ENCODE results near the gene LAMB4. TPM values are rescaled to one million over a fixed set of nuclear protein-coding genes. Genes with fewer than 3 reads are reported as not detected.

Gene LAMB4
- total and polyA plus RNA-seq, 2 donors (not counting 1 experiment from before 2014, with no cell fraction given), result not detected

- Histone ChIP-seq H3K4me2 (replicated peaks; ENCODE audit: low read depth, low read length, poor library complexity, severe bottlenecking) (no peak overlapping the region), H3K9me3 (ENCODE audit: control extremely low read depth in 1 of 3, control insufficient read depth in 2 of 3, insufficient read depth in 1 of 3, low read length in 2 of 3) (no peaks in the 10 kb centered on the region), H3K36me3 (replicated peaks in 1 of 2; ENCODE audit: control extremely low read depth in 1 of 2, control insufficient read depth in 1 of 2, extremely low read depth in 1 of 2, insufficient read depth in 2 of 2, low read length in 1 of 2) (no peaks in the 10 kb centered on the region), H3K9ac (ENCODE audit: low read length) (no peak overlapping the region), H3K27me3 (replicated peaks in 1 of 4; ENCODE audit: control extremely low read depth in 1 of 4, control insufficient read depth in 3 of 4, insufficient read depth in 4 of 4, low read length in 3 of 4) (peaks cover 0 to 3% (median under 1%) of the 10 kb centered on the region in 4 experiments), H3K4me3 (ENCODE audit: control extremely low read depth in 1 of 5, extremely low read depth in 1 of 5, insufficient read depth in 1 of 5, low read depth in 2 of 5, low read length in 4 of 5) (no peak overlapping the region), H3K27ac (ENCODE audit: low read length in 2 of 2) (no peak overlapping the region), H3K79me2 (ENCODE audit: control insufficient read depth, insufficient read depth, low read length) (no peaks in the 10 kb centered on the region), H4K20me1 (ENCODE audit: control insufficient read depth, insufficient read depth, low read length, poor library complexity, severe bottlenecking) (no peaks in the 10 kb centered on the region), H2AFZ (ENCODE audit: insufficient read depth, low read depth, low read length, poor library complexity, severe bottlenecking) (no peak overlapping the region), H3K4me1 (ENCODE audit: control insufficient read depth in 2 of 2, insufficient read depth in 2 of 2, low read length in 2 of 2) (no peaks in the 10 kb centered on the region)
- Mint-ChIP-seq H3K27me3 (peaks cover 29% of the 10 kb centered on the region), H3K27ac (no peak overlapping the region), H3K4me1 (no peaks in the 10 kb centered on the region), H3K4me3 (no peak overlapping the region), H3K9me3 (ENCODE audit: insufficient read depth) (no peaks in the 10 kb centered on the region)
- intact Hi-C loops (cut with micrococcal nuclease), result no loop called here
- WGBS (ENCODE audit: insufficient coverage), result 100% methylated on average over 1 of the region's 2 CpGs
- ATAC-seq (ENCODE audit: low read depth) (no peak), DNase-seq (no peak)
- ChIA-PET POLR2A (interaction anchor here (0.7 kb wide), 1 partner anchor 168 kb away, joined by 8 read pairs; no protein-coding TSS in a partner anchor), CTCF (no interaction called here)
- no peak for TF ChIP-seq CTCF (IDR thresholded peaks at IDR 0.05)
Observed at GRCh38 chr7:107982918-107983389, 147.2 kb downstream of the LAMB4 start.

- Histone ChIP-seq H3K4me2 (replicated peaks; ENCODE audit: low read depth, low read length, poor library complexity, severe bottlenecking) (no peak overlapping the region), H3K79me2 (ENCODE audit: control insufficient read depth, insufficient read depth, low read length) (no peaks in the 10 kb centered on the region), H3K27ac (ENCODE audit: low read length in 2 of 2) (no peak overlapping the region), H3K4me1 (ENCODE audit: control insufficient read depth in 2 of 2, insufficient read depth in 2 of 2, low read length in 2 of 2) (no peaks in the 10 kb centered on the region), H3K9ac (ENCODE audit: low read length) (no peak overlapping the region), H3K27me3 (replicated peaks in 1 of 4; ENCODE audit: control extremely low read depth in 1 of 4, control insufficient read depth in 3 of 4, insufficient read depth in 4 of 4, low read length in 3 of 4) (peaks cover 0 to 3% (median 1%) of the 10 kb centered on the region in 4 experiments), H3K36me3 (replicated peaks in 1 of 2; ENCODE audit: control extremely low read depth in 1 of 2, control insufficient read depth in 1 of 2, extremely low read depth in 1 of 2, insufficient read depth in 2 of 2, low read length in 1 of 2) (no peaks in the 10 kb centered on the region), H2AFZ (ENCODE audit: insufficient read depth, low read depth, low read length, poor library complexity, severe bottlenecking) (no peak overlapping the region), H3K9me3 (ENCODE audit: control extremely low read depth in 1 of 3, control insufficient read depth in 2 of 3, insufficient read depth in 1 of 3, low read length in 2 of 3) (no peaks in the 10 kb centered on the region), H3K4me3 (ENCODE audit: control extremely low read depth in 1 of 5, extremely low read depth in 1 of 5, insufficient read depth in 1 of 5, low read depth in 2 of 5, low read length in 4 of 5) (no peak overlapping the region), H4K20me1 (ENCODE audit: control insufficient read depth, insufficient read depth, low read length, poor library complexity, severe bottlenecking) (no peaks in the 10 kb centered on the region)
- intact Hi-C loops (cut with micrococcal nuclease), result no loop called here
- Mint-ChIP-seq H3K9me3 (ENCODE audit: insufficient read depth) (no peaks in the 10 kb centered on the region), H3K27ac (no peak overlapping the region), H3K27me3 (peaks cover 29% of the 10 kb centered on the region), H3K4me1 (no peaks in the 10 kb centered on the region), H3K4me3 (no peak overlapping the region)
- DNase-seq, result no peak
- CTCF ChIA-PET, result no interaction called here
- 84% methylated on average over 7 of the region's 9 CpGs for WGBS (ENCODE audit: insufficient coverage)
- no peak for ATAC-seq (ENCODE audit: low read depth)
- no peak for TF ChIP-seq CTCF (IDR thresholded peaks at IDR 0.05)
- no peak for TF ChIP-seq EZH2 (IDR thresholded peaks at IDR 0.05; ENCODE audit: borderline replicate concordance, insufficient read depth, low read depth, low read length, poor library complexity, severe bottlenecking)
- POLR2A ChIA-PET, result no interaction called here
Observed at GRCh38 chr7:107982042-107982840, 147.9 kb downstream of the LAMB4 start.
